ENCODE measurements around the gene APOE. TPM values are rescaled to one million over a fixed set of nuclear protein-coding genes. Genes with fewer than 3 reads are reported as not detected.

Gene APOE
- total and polyA plus RNA-seq, 2 of the 13 experiments (the other 11 are each of a cell fraction or from before 2014, with no cell fraction given) = 1,328 to 1,470 TPM

- TF ChIP-seq ZZZ3 (CRISPR knock-in tag; IDR thresholded peaks at IDR 0.05; ENCODE audit: borderline replicate concordance) (no peak), GTF2F1 (IDR thresholded peaks at IDR 0.05; ENCODE audit: low read length) (no peak), IKZF1 (IDR thresholded peaks at IDR 0.05) (no peak), SIN3B (IDR thresholded peaks at IDR 0.05; ENCODE audit: low read length) (no peak), FOXC1 (CRISPR knock-in tag; IDR thresholded peaks at IDR 0.05; ENCODE audit: borderline replicate concordance) (peak; percentile 64; the same call in 1 of the 2 replicates), FUBP1 (CRISPR knock-in tag; IDR thresholded peaks at IDR 0.05; ENCODE audit: borderline replicate concordance) (peak; percentile 75; the same call in 1 of the 2 replicates), ZBTB7A (CRISPR knock-in tag; IDR thresholded peaks at IDR 0.05) (peak; percentile 100), TP53 (CRISPR knock-in tag; conservative IDR thresholded peaks at IDR 0.05) (peak; percentile 63; the same call in 1 of the 2 replicates), KDM4B (CRISPR knock-in tag; IDR thresholded peaks at IDR 0.05) (peak; percentile 99), NR2C2 (CRISPR knock-in tag; IDR thresholded peaks at IDR 0.05; ENCODE audit: borderline replicate concordance) (peak; percentile 91), YEATS4 (CRISPR knock-in tag; IDR thresholded peaks at IDR 0.05; ENCODE audit: borderline replicate concordance) (peak; percentile 96), PAXIP1 (CRISPR knock-in tag; conservative IDR thresholded peaks at IDR 0.05) (peak; percentile 99), ZNF468 (CRISPR knock-in tag; IDR thresholded peaks at IDR 0.05) (no peak), FOXM1 (CRISPR knock-in tag; IDR thresholded peaks at IDR 0.05) (no peak), HHEX (CRISPR knock-in tag; IDR thresholded peaks at IDR 0.05) (no peak), SATB2 (CRISPR knock-in tag; IDR thresholded peaks at IDR 0.05) (no peak), ZNF609 (CRISPR knock-in tag; IDR thresholded peaks at IDR 0.05; ENCODE audit: borderline replicate concordance) (peak; percentile 98), ZNF180 (CRISPR knock-in tag; IDR thresholded peaks at IDR 0.05; ENCODE audit: borderline replicate concordance, low read depth) (no peak)
Observed at GRCh38 chr19:44925114-44925891, 19.7 kb downstream of the APOE start (continued).

All from HepG2 (cell line).